HepG2 (cell line): ENCODE results near the gene CD68. TPM values are rescaled to one million over a fixed set of nuclear protein-coding genes. Genes with fewer than 3 reads are reported as not detected.

Experiments used
- ARID3A ChIP-seq: IDR thresholded peaks from 2 replicates; pipeline ENCODE4 v1.6.1; 2012; ENCODE audit warnings: low read depth, low read length, improper control_type of control experiment
- BORCS8-MEF2B ChIP-seq: sonication (generic); formaldehyde crosslinking; IDR thresholded peaks from 2 replicates; pipeline ENCODE4 v1.8.0; 2022; ENCODE audit warnings: mild to moderate bottlenecking, missing genetic modification reagents
- CHCHD3 ChIP-seq: sonication (generic); formaldehyde crosslinking; IDR thresholded peaks from 2 replicates; pipeline ENCODE4 v1.8.0; 2022; ENCODE audit warnings: mild to moderate bottlenecking, missing genetic modification reagents, moderate library complexity
- DRAP1 ChIP-seq: IDR thresholded peaks from 2 replicates; pipeline ENCODE4 v1.6.1; 2016; ENCODE audit warnings: missing genetic modification reagents, missing compliant biosample characterization
- GABPB1 ChIP-seq: IDR thresholded peaks from 2 replicates; pipeline ENCODE4 v1.6.1; 2016; ENCODE audit warnings: mild to moderate bottlenecking, missing genetic modification reagents, moderate library complexity, missing compliant biosample characterization
- GZF1 ChIP-seq: sonication (generic); formaldehyde crosslinking; IDR thresholded peaks from 2 replicates; pipeline ENCODE4 v1.5.1; 2020; ENCODE audit warnings: mild to moderate bottlenecking, missing genetic modification reagents
- HDAC1 ChIP-seq: sonication (generic); formaldehyde crosslinking; IDR thresholded peaks from 2 replicates; pipeline ENCODE4 v1.5.1; 2020; ENCODE audit warnings: mild to moderate bottlenecking, missing genetic modification reagents
- HMGXB4 ChIP-seq, 2 experiments: sonication (generic) in 1 of 2; formaldehyde crosslinking in 1 of 2; IDR thresholded peaks; 2 replicates each; pipeline versions ENCODE4 v1.4.0 to v1.6.1; 2018 to 2020; ENCODE audit warnings: missing genetic modification reagents in 2 of 2, borderline replicate concordance in 1 of 2, low read depth in 1 of 2, mild to moderate bottlenecking in 1 of 2, missing biosample characterization in 1 of 2
- HNRNPH1 ChIP-seq: fragments of 200-400 bp; formaldehyde crosslinking; optimal IDR thresholded peaks from 2 replicates; pipeline ENCODE3; 2017; ENCODE audit warnings: mild to moderate bottlenecking, low read depth, low read length
- IRF1 ChIP-seq: sonication (generic); formaldehyde crosslinking; IDR thresholded peaks from 2 replicates; pipeline ENCODE4 v1.4.0; 2020; ENCODE audit warnings: low read depth, mild to moderate bottlenecking, missing genetic modification reagents
- KDM5A ChIP-seq: fragments of 200-600 bp; sonication (generic); IDR thresholded peaks from 2 replicates; pipeline ENCODE4 v1.7.0; 2018; ENCODE audit warnings: antibody characterized with exemption, mild to moderate bottlenecking, low read length, borderline replicate concordance
- MEIS2 ChIP-seq: sonication (generic); formaldehyde crosslinking; IDR thresholded peaks from 2 replicates; pipeline ENCODE4 v1.9.0; 2021; ENCODE audit warnings: mild to moderate bottlenecking, missing genetic modification reagents
- MXI1 ChIP-seq: IDR thresholded peaks from 3 replicates; pipeline ENCODE4 v1.6.1; 2012; ENCODE audit warnings: low read depth, low read length, inconsistent platforms, borderline replicate concordance
- MYC ChIP-seq: sonication (generic); formaldehyde crosslinking; IDR thresholded peaks from 2 replicates; pipeline ENCODE4 v1.9.0; 2021; ENCODE audit warnings: missing genetic modification reagents, borderline replicate concordance
- POGK ChIP-seq: sonication (generic); formaldehyde crosslinking; conservative IDR thresholded peaks from 2 replicates; pipeline ENCODE4 v1.8.0; 2022; ENCODE audit warnings: mild to moderate bottlenecking, moderate library complexity, missing genetic modification reagents
- REXO4 ChIP-seq: sonication (generic); formaldehyde crosslinking; IDR thresholded peaks from 2 replicates; pipeline ENCODE4 v1.8.0; 2022; ENCODE audit warnings: missing genetic modification reagents, mild to moderate bottlenecking, borderline replicate concordance
- SP2 ChIP-seq: sonication (generic); formaldehyde crosslinking; IDR thresholded peaks from 2 replicates; pipeline ENCODE4 v1.5.1; 2020; ENCODE audit warnings: mild to moderate bottlenecking, missing genetic modification reagents
- SPEN ChIP-seq: sonication (generic); formaldehyde crosslinking; IDR thresholded peaks from 2 replicates; pipeline ENCODE4 v1.5.1; 2020; ENCODE audit warnings: low read depth, mild to moderate bottlenecking, missing genetic modification reagents
- TGIF2 ChIP-seq: IDR thresholded peaks from 2 replicates; pipeline ENCODE4 v1.6.1; 2016; ENCODE audit warnings: control low read depth, missing compliant biosample characterization
- TRIM24 ChIP-seq: sonication (generic); formaldehyde crosslinking; IDR thresholded peaks from 2 replicates; pipeline ENCODE4 v1.8.0; 2022; ENCODE audit warnings: mild to moderate bottlenecking, missing genetic modification reagents
- ZFP82 ChIP-seq: sonication (generic); formaldehyde crosslinking; IDR thresholded peaks from 2 replicates; pipeline ENCODE4 v1.5.1; 2020; ENCODE audit warnings: mild to moderate bottlenecking, missing genetic modification reagents, borderline replicate concordance
- ZFY ChIP-seq: sonication (generic); formaldehyde crosslinking; IDR thresholded peaks from 2 replicates; pipeline ENCODE4 v1.4.0; 2020; ENCODE audit warnings: missing genetic modification reagents
- polyA plus RNA-seq, 8 experiments: library from polyadenylated mRNA; depleted of rRNA in 3 of 8; stranded (reverse) in 7 of 8; unstranded in 1 of 8; fragments of >200 nt; fragmentation: Illumina TruSeq in 4 of 8; extraction: Trizol in 4 of 8; gene quantifications; 2 replicates each; pipeline versions ENCODE4 v1.2.1 to v1.2.3, GENCODE V29; 2011 to 2016; ENCODE audit warnings: low read depth in 4 of 8, missing spikeins in 1 of 8, mixed read lengths in 1 of 8; ENCODE audit not compliant: insufficient read depth in 1 of 8
- total RNA-seq, 5 experiments: library from RNA; depleted of rRNA; stranded (reverse); fragments of >200 nt; fragmentation: Illumina TruSeq; extraction: Trizol; gene quantifications; 2 replicates each; pipeline ENCODE4 v1.2.3, GENCODE V29; 2016; ENCODE audit warnings: low read depth in 1 of 5

Gene CD68
- total and polyA plus RNA-seq, 2 of the 13 experiments (the other 11 are each of a cell fraction or from before 2014, with no cell fraction given) = 10.3 to 104 TPM

GRCh38 chr17:7614425-7615264 lies 35.2 kb downstream of the CD68 start, which contains the start of gene FXR2 (continued):
- no peak for TF ChIP-seq ARID3A
- no peak for TF ChIP-seq GZF1
- no peak; the same call in 1 of the 2 replicates for TF ChIP-seq MEIS2
- TF ChIP-seq BORCS8-MEF2B (CRISPR knock-in tag) = 0 out of 2 replicates have a peak, but pooled peaks have one; percentile 40
- 0 out of 2 replicates have a peak, but pooled peaks have one; percentile 26 for TF ChIP-seq KDM5A
- peak; percentile 44 for TF ChIP-seq SPEN (CRISPR knock-in tag)
- peak; percentile 43 for TF ChIP-seq GABPB1
- TF ChIP-seq DRAP1 (CRISPR knock-in tag) = peak; percentile 72; the same call in 1 of the 2 replicates
- peak; percentile 45; the same call in 1 of the 2 replicates for TF ChIP-seq HDAC1 (CRISPR knock-in tag)
- no peak for TF ChIP-seq TGIF2 (CRISPR knock-in tag)
- no peak for TF ChIP-seq CHCHD3 (CRISPR knock-in tag)
- peak; percentile 32 for TF ChIP-seq HNRNPH1
- TF ChIP-seq HMGXB4 (CRISPR knock-in tag; IDR thresholded peaks at IDR 0.05; ENCODE audit: borderline replicate concordance in 1 of 2, low read depth in 1 of 2) = peak in 1 of 2 experiments; percentile 24; a peak in 2 of 4 replicates
- TF ChIP-seq ZFP82 (CRISPR knock-in tag) = peak; percentile 78; the same call in 1 of the 2 replicates
- TF ChIP-seq POGK (CRISPR knock-in tag) = no peak
- peak; percentile 80 for TF ChIP-seq ZFY
- no peak for TF ChIP-seq TRIM24
- peak; percentile 80 for TF ChIP-seq SP2 (CRISPR knock-in tag)
- TF ChIP-seq MXI1 = peak; percentile 34; the same call in 1 of the 3 replicates
- no peak for TF ChIP-seq IRF1 (CRISPR knock-in tag)
- TF ChIP-seq MYC (CRISPR knock-in tag) = 0 out of 2 replicates have a peak, but pooled peaks have one; percentile 1
- no peak for TF ChIP-seq REXO4 (CRISPR knock-in tag)
